GM12892 (cell line): ENCODE data around the gene LIG1.
"Not testable (repeated sequence)": the region's sequence is repeated elsewhere in the genome, so short reads cannot be mapped to it uniquely, and the experiment has no call there.

Experiments
- DNase-seq: peaks from one replicate; pipeline ENCODE4 v3.0.0; 2011; ENCODE audit not compliant: insufficient read length
- FAIRE-seq: peaks from 2 replicates; lab custom pipeline; 2011; peaks lifted over from hg19 to GRCh38; lab: Jason Lieb, UNC
- POLR2A ChIP-seq: IDR thresholded peaks from 2 replicates; pipeline ENCODE4 v1.6.1; 2011; ENCODE audit warnings: low read depth, low read length, control low read depth
- POLR2AphosphoS5 ChIP-seq: IDR thresholded peaks from 2 replicates; pipeline ENCODE4 v1.6.1; 2011; ENCODE audit warnings: low read depth, low read length, control low read depth
- TAF1 ChIP-seq: IDR thresholded peaks from 2 replicates; pipeline ENCODE4 v1.6.1; 2011; ENCODE audit warnings: low read depth, mild to moderate bottlenecking, control low read depth, low read length, borderline replicate concordance

The LIG1 gene

GRCh38 chr19:48085904-48086864 lies 84.0 kb downstream of the LIG1 start:
- TF ChIP-seq POLR2A (no peak), POLR2AphosphoS5 (no peak), TAF1 (no peak)
- DNase-seq (no peak), FAIRE-seq (no peak)

GRCh38 chr19:48085076-48085475 lies 85.1 kb downstream of the LIG1 start:
- DNase-seq = no peak
- no peak for FAIRE-seq
- TF ChIP-seq POLR2AphosphoS5 = no peak
- no peak for TF ChIP-seq POLR2A
- no peak for TF ChIP-seq TAF1

- FAIRE-seq (no peak), DNase-seq (no peak)
- no peak for TF ChIP-seq POLR2AphosphoS5
- TF ChIP-seq POLR2A = no peak
- no peak for TF ChIP-seq TAF1
Observed at GRCh38 chr19:48081106-48081505, 89.0 kb downstream of the LIG1 start.

- not testable (repeated sequence) for FAIRE-seq, DNase-seq
Observed at GRCh38 chr19:48070177-48070769, 99.9 kb downstream of the LIG1 start.

- FAIRE-seq (no peak), DNase-seq (no peak)
- no peak for TF ChIP-seq POLR2AphosphoS5
- TF ChIP-seq TAF1 = no peak
- no peak for TF ChIP-seq POLR2A
Observed at GRCh38 chr19:48069435-48069834, 100.7 kb downstream of the LIG1 start.
